ENCODE data around the gene SRD5A1. TPM values are rescaled to one million over a fixed set of nuclear protein-coding genes. Genes with fewer than 3 reads are reported as not detected.

SRD5A1 gene
- 1 to 10 TPM; 5.2 to 5.4 TPM for total RNA-seq

- Mint-ChIP-seq H3K27me3 (ENCODE audit: low read depth) (no peaks in the 10 kb centered on the region), H3K4me3 (peak within 1 kb of the TSS; percentile 93), H3K9me3 (no peaks in the 10 kb centered on the region), H3K4me1 (ENCODE audit: low read depth) (peaks cover 35% of the 10 kb centered on the region), H3K27ac (peak within 1 kb of the TSS; percentile 98), H3K36me3 (ENCODE audit: low read depth) (peaks cover 33% of the 10 kb centered on the region)
- CTCF ChIA-PET = interaction anchor here (1.7 kb wide), 1 partner anchor 112 kb away, joined by 7 read pairs; no protein-coding TSS in a partner anchor
- DNase-seq = peak; percentile 88
- intact Hi-C loops (cut with micrococcal nuclease) = loop anchor here (1.0 to 5.0 kb wide), 7 partner anchors 80 to 1681 kb away; partner anchors contain the start of genes FASTKD3, ICE1, MED10 and MTRR
Measured at GRCh38 chr5:6632888-6633468, at the start of gene SRD5A1, which contains the start of gene NSUN2. SRD5A1 (plus strand) TSS chr5:6633440; CDS start chr5:6633577, 137 bp downstream. NSUN2 (minus strand) TSS chr5:6633044; CDS start chr5:6632979, 65 bp downstream.

GRCh38 chr5:6584101-6584645, 49.1 kb upstream of the SRD5A1 start:
- CTCF ChIA-PET = no interaction called here
- H3K4me3 Mint-ChIP-seq = no peak overlapping the region
- DNase-seq = no peak
- no peaks in the 10 kb centered on the region for H3K36me3 Mint-ChIP-seq (ENCODE audit: low read depth)
- no peaks in the 10 kb centered on the region for H3K9me3 Mint-ChIP-seq
- intact Hi-C loops (cut with micrococcal nuclease) = no loop called here
- H3K27me3 Mint-ChIP-seq (ENCODE audit: low read depth) = peaks cover 37% of the 10 kb centered on the region
- no peak overlapping the region for H3K27ac Mint-ChIP-seq
- H3K4me1 Mint-ChIP-seq (ENCODE audit: low read depth) = peaks cover 2% of the 10 kb centered on the region

- DNase-seq = no peak
- Mint-ChIP-seq H3K27me3 (ENCODE audit: low read depth) (peaks cover 37% of the 10 kb centered on the region), H3K4me3 (no peak overlapping the region), H3K27ac (no peak overlapping the region), H3K9me3 (no peaks in the 10 kb centered on the region), H3K36me3 (ENCODE audit: low read depth) (no peaks in the 10 kb centered on the region), H3K4me1 (ENCODE audit: low read depth) (peaks cover 2% of the 10 kb centered on the region)
- CTCF ChIA-PET = no interaction called here
- intact Hi-C loops (cut with micrococcal nuclease) = loop anchor here (5.0 kb wide), 1 partner anchor 132 kb away; no protein-coding TSS in a partner anchor
Measured at GRCh38 chr5:6584727-6585126, 48.5 kb upstream of the SRD5A1 start.

GRCh38 chr5:6585168-6585567, 48.1 kb upstream of the SRD5A1 start:
- Mint-ChIP-seq H3K27me3 (ENCODE audit: low read depth) (peaks cover 35% of the 10 kb centered on the region), H3K27ac (no peak overlapping the region), H3K4me3 (no peak overlapping the region), H3K9me3 (no peaks in the 10 kb centered on the region), H3K4me1 (ENCODE audit: low read depth) (peaks cover 2% of the 10 kb centered on the region), H3K36me3 (ENCODE audit: low read depth) (no peaks in the 10 kb centered on the region)
- no peak for DNase-seq
- CTCF ChIA-PET = no interaction called here
- intact Hi-C loops (cut with micrococcal nuclease) = loop anchor here (5.0 kb wide), 1 partner anchor 133 kb away; no protein-coding TSS in a partner anchor

GRCh38 chr5:6585939-6586646, 47.1 kb upstream of the SRD5A1 start:
- Mint-ChIP-seq H3K27me3 (ENCODE audit: low read depth) (peaks cover 32% of the 10 kb centered on the region), H3K27ac (no peak overlapping the region), H3K4me1 (ENCODE audit: low read depth) (peaks cover 2% of the 10 kb centered on the region), H3K4me3 (no peak overlapping the region), H3K9me3 (no peaks in the 10 kb centered on the region), H3K36me3 (ENCODE audit: low read depth) (no peaks in the 10 kb centered on the region)
- intact Hi-C loops (cut with micrococcal nuclease) = loop anchor here (5.0 kb wide), 1 partner anchor 134 kb away; no protein-coding TSS in a partner anchor
- CTCF ChIA-PET = no interaction called here
- DNase-seq = no peak

- Mint-ChIP-seq H3K27ac (no peak overlapping the region), H3K27me3 (ENCODE audit: low read depth) (peaks cover 31% of the 10 kb centered on the region), H3K36me3 (ENCODE audit: low read depth) (peaks cover 1% of the 10 kb centered on the region), H3K9me3 (no peaks in the 10 kb centered on the region), H3K4me1 (ENCODE audit: low read depth) (peaks cover 2% of the 10 kb centered on the region), H3K4me3 (no peak overlapping the region)
- CTCF ChIA-PET = no interaction called here
- DNase-seq = no peak
- intact Hi-C loops (cut with micrococcal nuclease) = loop anchor here (5.0 kb wide), 1 partner anchor 134 kb away; no protein-coding TSS in a partner anchor
Measured at GRCh38 chr5:6586647-6587042, 46.6 kb upstream of the SRD5A1 start.

- Mint-ChIP-seq H3K4me3 (no peak overlapping the region), H3K36me3 (ENCODE audit: low read depth) (peaks cover 2% of the 10 kb centered on the region), H3K4me1 (ENCODE audit: low read depth) (peaks cover 2% of the 10 kb centered on the region), H3K27ac (no peak overlapping the region), H3K27me3 (ENCODE audit: low read depth) (peaks cover 31% of the 10 kb centered on the region), H3K9me3 (no peaks in the 10 kb centered on the region)
- intact Hi-C loops (cut with micrococcal nuclease) = loop anchor here (5.0 kb wide), 1 partner anchor 135 kb away; no protein-coding TSS in a partner anchor
- DNase-seq = no peak
- CTCF ChIA-PET = no interaction called here
Measured at GRCh38 chr5:6587171-6587570, 46.1 kb upstream of the SRD5A1 start.

GRCh38 chr5:6590581-6590980, 42.7 kb upstream of the SRD5A1 start:
- Mint-ChIP-seq H3K27ac (no peak overlapping the region), H3K9me3 (no peaks in the 10 kb centered on the region), H3K4me1 (ENCODE audit: low read depth) (no peaks in the 10 kb centered on the region), H3K36me3 (ENCODE audit: low read depth) (peaks cover 2% of the 10 kb centered on the region), H3K27me3 (ENCODE audit: low read depth) (peaks cover 10% of the 10 kb centered on the region), H3K4me3 (no peak overlapping the region)
- CTCF ChIA-PET = no interaction called here
- intact Hi-C loops (cut with micrococcal nuclease) = no loop called here
- DNase-seq = no peak

GRCh38 chr5:6591671-6592288, 41.5 kb upstream of the SRD5A1 start:
- CTCF ChIA-PET = no interaction called here
- H3K4me3 Mint-ChIP-seq = no peak overlapping the region
- no peaks in the 10 kb centered on the region for H3K9me3 Mint-ChIP-seq
- DNase-seq = no peak
- no peak overlapping the region for H3K27ac Mint-ChIP-seq
- peaks cover 4% of the 10 kb centered on the region for H3K27me3 Mint-ChIP-seq (ENCODE audit: low read depth)
- H3K36me3 Mint-ChIP-seq (ENCODE audit: low read depth) = peaks cover 10% of the 10 kb centered on the region
- intact Hi-C loops (cut with micrococcal nuclease) = no loop called here
- H3K4me1 Mint-ChIP-seq (ENCODE audit: low read depth) = no peaks in the 10 kb centered on the region

- intact Hi-C loops (cut with micrococcal nuclease) = no loop called here
- CTCF ChIA-PET = no interaction called here
- Mint-ChIP-seq H3K36me3 (ENCODE audit: low read depth) (peaks cover 18% of the 10 kb centered on the region), H3K27me3 (ENCODE audit: low read depth) (peaks cover 4% of the 10 kb centered on the region), H3K27ac (no peak overlapping the region), H3K9me3 (no peaks in the 10 kb centered on the region), H3K4me1 (ENCODE audit: low read depth) (no peaks in the 10 kb centered on the region), H3K4me3 (no peak overlapping the region)
- no peak for DNase-seq
Measured at GRCh38 chr5:6592601-6593000, 40.6 kb upstream of the SRD5A1 start.

GRCh38 chr5:6593148-6594016, 39.9 kb upstream of the SRD5A1 start:
- Mint-ChIP-seq H3K4me3 (no peak overlapping the region), H3K27ac (no peak overlapping the region), H3K9me3 (no peaks in the 10 kb centered on the region), H3K4me1 (ENCODE audit: low read depth) (no peaks in the 10 kb centered on the region), H3K36me3 (ENCODE audit: low read depth) (peaks cover 25% of the 10 kb centered on the region), H3K27me3 (ENCODE audit: low read depth) (peaks cover 4% of the 10 kb centered on the region)
- no peak for DNase-seq
- CTCF ChIA-PET = no interaction called here
- intact Hi-C loops (cut with micrococcal nuclease) = no loop called here
